IMR-90 (cell line): Measurements from ENCODE around the gene PGAP1. TPM values are rescaled to one million over a fixed set of nuclear protein-coding genes. Genes with fewer than 3 reads are reported as not detected.

Experiments
- ATAC-seq: fragments of 200-7000 bp; cut with Tn5 transposase; 2 replicates; pipeline ENCODE4 v1.9.1; 2020; ENCODE audit warnings: low read depth, mild to moderate bottlenecking, moderate library complexity
- BruUV-seq: library from RNA; stranded (reverse); fragments of 400-500 nt; replicated peaks from 2 replicates; lab custom pipeline; 2021; lab: Mats Ljungman, UMichigan
- CTCF ChIA-PET: fragments of 300-600 bp; formaldehyde crosslinking; extraction: SDS; loops from one replicate; lab custom pipeline; 2021; ENCODE audit warnings: antibody characterized with exemption; lab: Yijun Ruan, JAX
- POLR2A ChIA-PET: fragments of 300-600 bp; sonication (Branson Sonifier 250); formaldehyde crosslinking; loops from one replicate; lab custom pipeline; 2022; ENCODE audit warnings: antibody characterized with exemption; ENCODE audit not compliant: unreplicated experiment; lab: Charles Lee
- DNase-seq: peaks from one replicate; pipeline ENCODE4 v3.0.0; 2013
- H2AFZ ChIP-seq: replicated peaks from 2 replicates; pipeline ENCODE3; 2013; ENCODE audit warnings: low read length, mild to moderate bottlenecking; ENCODE audit not compliant: poor library complexity
- H2AK5ac ChIP-seq: 2 replicates; pipeline ENCODE4 v1.6.1; 2013; ENCODE audit warnings: low read depth, low read length, inconsistent platforms
- H2AK9ac ChIP-seq: replicated peaks from 2 replicates; pipeline ENCODE3; 2013; ENCODE audit warnings: mild to moderate bottlenecking, low read depth, low read length, moderate library complexity; ENCODE audit not compliant: poor library complexity
- H2BK120ac ChIP-seq: 2 replicates; pipeline ENCODE4 v1.6.1; 2013; ENCODE audit warnings: low read depth, low read length, inconsistent platforms
- H2BK15ac ChIP-seq: 3 replicates; pipeline ENCODE4 v1.6.1; 2013; ENCODE audit warnings: low read depth, low read length, inconsistent platforms
- H2BK20ac ChIP-seq: 2 replicates; pipeline ENCODE4 v1.6.1; 2013; ENCODE audit warnings: low read depth, mild to moderate bottlenecking, inconsistent platforms, low read length, moderate library complexity
- H2BK5ac ChIP-seq: 2 replicates; pipeline ENCODE4 v1.6.1; 2013; ENCODE audit warnings: mild to moderate bottlenecking, low read depth, low read length, inconsistent platforms; ENCODE audit not compliant: poor library complexity, severe bottlenecking
- H3K14ac ChIP-seq: replicated peaks from 2 replicates; pipeline ENCODE4 v1.6.1; 2013; ENCODE audit warnings: low read depth, low read length, inconsistent platforms
- H3K18ac ChIP-seq: 2 replicates; pipeline ENCODE4 v1.6.1; 2013; ENCODE audit warnings: low read depth, low read length, control low read depth
- H3K23ac ChIP-seq: 2 replicates; pipeline ENCODE4 v1.6.1; 2013; ENCODE audit warnings: low read depth, low read length, inconsistent platforms
- H3K27ac ChIP-seq: 2 replicates; pipeline ENCODE4 v1.5.1; 2013; ENCODE audit warnings: mild to moderate bottlenecking, control low read depth, low read length; ENCODE audit not compliant: insufficient read depth
- H3K27me3 ChIP-seq: 2 replicates; pipeline ENCODE4 v1.6.1; 2013; ENCODE audit warnings: low read length; ENCODE audit not compliant: control insufficient read depth, insufficient read depth
- H3K36me3 ChIP-seq: 2 replicates; pipeline ENCODE4 v1.6.1; 2013; ENCODE audit warnings: low read length, mixed read lengths; ENCODE audit not compliant: control insufficient read depth, insufficient read depth
- H3K4ac ChIP-seq: 2 replicates; pipeline ENCODE4 v1.6.1; 2013; ENCODE audit warnings: low read depth, low read length, inconsistent platforms
- H3K4me1 ChIP-seq: 2 replicates; pipeline ENCODE4 v1.6.1; 2013; ENCODE audit warnings: low read length, mixed read lengths; ENCODE audit not compliant: control insufficient read depth, insufficient read depth
- H3K4me2 ChIP-seq: 2 replicates; pipeline ENCODE4 v1.6.1; 2013; ENCODE audit warnings: low read depth, mild to moderate bottlenecking, control low read depth, low read length, moderate library complexity
- H3K4me3 ChIP-seq: 2 replicates; pipeline ENCODE4 v1.5.1; 2013; ENCODE audit warnings: low read depth, mild to moderate bottlenecking, control low read depth, low read length, moderate library complexity; ENCODE audit not compliant: insufficient read depth
- H3K56ac ChIP-seq: 2 replicates; pipeline ENCODE4 v1.6.1; 2013; ENCODE audit warnings: low read length, inconsistent platforms; ENCODE audit not compliant: insufficient read depth; ENCODE audit errors: extremely low read depth
- H3K79me1 ChIP-seq, 2 experiments: 2 replicates each; pipeline ENCODE4 v1.6.1; 2013; ENCODE audit warnings: low read length in 2 of 2, inconsistent platforms in 1 of 2, low read depth in 1 of 2
- H3K9ac ChIP-seq: 2 replicates; pipeline ENCODE4 v1.6.1; 2013; ENCODE audit warnings: low read depth, low read length, control low read depth
- H3K9me1 ChIP-seq: 2 replicates; pipeline ENCODE4 v1.6.1; 2013; ENCODE audit warnings: low read length, inconsistent platforms; ENCODE audit not compliant: insufficient read depth
- H3K9me3 ChIP-seq: 2 replicates; pipeline ENCODE4 v1.6.1; 2013; ENCODE audit warnings: low read length; ENCODE audit not compliant: control insufficient read depth, insufficient read depth
- H4K20me1 ChIP-seq: 2 replicates; pipeline ENCODE4 v1.6.1; 2013; ENCODE audit warnings: low read length, inconsistent platforms; ENCODE audit not compliant: insufficient read depth
- H4K5ac ChIP-seq: 2 replicates; pipeline ENCODE4 v1.6.1; 2013; ENCODE audit warnings: mild to moderate bottlenecking, low read depth, low read length, control low read depth
- H4K8ac ChIP-seq, 2 experiments: 2 replicates each; pipeline ENCODE4 v1.6.1; 2013; ENCODE audit warnings: low read depth in 2 of 2, low read length in 2 of 2, control low read depth in 1 of 2, inconsistent platforms in 1 of 2
- H4K91ac ChIP-seq: 2 replicates; pipeline ENCODE4 v1.6.1; 2013; ENCODE audit warnings: low read depth, low read length, inconsistent platforms; ENCODE audit not compliant: insufficient read depth
- MAZ ChIP-seq: IDR thresholded peaks from 2 replicates; pipeline ENCODE4 v1.6.1; 2012; ENCODE audit warnings: low read depth, mild to moderate bottlenecking, low read length, improper control_type of control experiment, moderate library complexity, borderline replicate concordance
- RCOR1 ChIP-seq: IDR thresholded peaks from 2 replicates; pipeline ENCODE4 v1.6.1; 2012; ENCODE audit warnings: mild to moderate bottlenecking, low read length, improper control_type of control experiment; ENCODE audit not compliant: insufficient replicate concordance
- whole genome bisulfite sequencing, 2 experiments: methylation state at CpG; one replicate each; pipeline versions ENCODE4 v1.1.5 to v1.1.7; 2013; ENCODE audit warnings: missing lambda C conversion rate in 2 of 2; ENCODE audit not compliant: insufficient read length in 1 of 2; ENCODE audit errors: extremely low coverage in 2 of 2; 5-methylcytosine and 5-hydroxymethylcytosine counted together
- dilution Hi-C: fragments of 300-500 bp; cut with HindIII; formaldehyde crosslinking; loops from one replicate; pipeline ENCODE4 v1.14.3; 2018; ENCODE audit warnings: low sequenced_read_pairs; ENCODE audit not compliant: unreplicated experiment
- in situ Hi-C: fragments of 300-500 bp; cut with MboI; formaldehyde crosslinking; loops from 3 replicates; pipeline ENCODE4 v1.14.3; 2019; ENCODE audit warnings: low sequenced_read_pairs, inconsistent platforms, mixed read lengths
- intact Hi-C: fragments of 100-400 bp; cut with micrococcal nuclease; formaldehyde crosslinking; loops from 2 replicates; pipeline ENCODE4 v1.10.0; 2022
- polyA plus RNA-seq, 3 experiments: library from polyadenylated mRNA; depleted of rRNA; stranded (reverse); fragments of >200 nt; gene quantifications; 2 replicates each; pipeline ENCODE4 v1.2.3, GENCODE V29; 2012; ENCODE audit warnings: low replicate concordance in 1 of 3
- total RNA-seq: library from RNA; depleted of rRNA; stranded (reverse); fragments of >200 nt; gene quantifications from 2 replicates; pipeline ENCODE4 v1.2.3, GENCODE V29; 2012

The PGAP1 gene
- total and polyA plus RNA-seq, 2 of the 4 experiments (the other 2 are of a cell fraction): 1.9 to 5.7 TPM

GRCh38 chr2:196925768-196926561 is 542 bp downstream of the PGAP1 start:
- H2AFZ ChIP-seq: peak overlapping the region; percentile 95

More at GRCh38 chr2:196925768-196926561, 542 bp downstream of the PGAP1 start:
- Histone ChIP-seq H3K4me2 (peak overlapping the region; percentile 89), H3K18ac (peak overlapping the region; percentile 57), H3K9me3 (no peaks in the 10 kb centered on the region), H4K5ac (peak overlapping the region; percentile 44), H2AK9ac (peak overlapping the region; percentile 85), H2BK5ac (peak overlapping the region; percentile 59), H2BK20ac (no peak overlapping the region), H3K36me3 (no peaks in the 10 kb centered on the region), H4K8ac (peak overlapping the region in 1 of 2 experiments; percentile 75; a peak in 3 of 4 replicates), H2BK120ac (peak overlapping the region; percentile 55), H3K79me1 (peaks cover 6 to 23% of the 10 kb centered on the region in 2 experiments; a peak in 3 of 4 replicates), H4K91ac (peak overlapping the region; percentile 31; the same call in 1 of the 2 replicates), H3K4me1 (no peaks in the 10 kb centered on the region; the same call in 1 of the 2 replicates), H3K27ac (peak overlapping the region; percentile 73), H3K14ac (peak overlapping the region; percentile 81), H3K9me1 (no peaks in the 10 kb centered on the region), H3K56ac (peak overlapping the region; percentile 48; the same call in 1 of the 2 replicates), H2AK5ac (no peak overlapping the region), H3K23ac (peak overlapping the region; percentile 95), H3K27me3 (no peaks in the 10 kb centered on the region), H3K9ac (peak overlapping the region; percentile 84), H3K4me3 (peak overlapping the region; percentile 80), H4K20me1 (no peaks in the 10 kb centered on the region; the same call in 1 of the 2 replicates), H2BK15ac (no peak overlapping the region; the same call in 2 of the 3 replicates), H3K4ac (peak overlapping the region; percentile 77)
- in situ Hi-C loops (no loop called here), intact Hi-C loops (loop anchor here (1.0 to 10.0 kb wide), 6 partner anchors 61 to 611 kb away; partner anchors contain the start of gene GTF3C3), dilution Hi-C loops (no loop called here)
- TF ChIP-seq RCOR1: no peak
- TF ChIP-seq MAZ: no peak
- 0% methylated on average over 12 of the region's 37 CpGs; no CpG with 5 or more reads in 1 of the 2 experiments for WGBS, 2 experiments
- BruUV-seq: TSS peak; percentile 56
- POLR2A ChIA-PET: no interaction called here
- ATAC-seq: peak; percentile 25
- peak; percentile 26 for DNase-seq
- CTCF ChIA-PET: no interaction called here
